IPS-20b (cell line): ENCODE data around the gene HDAC7.

ENCODE experiments used
- H3K27ac ChIP-seq: one replicate; pipeline ENCODE4 v1.5.1; 2013; ENCODE audit warnings: low read length
- H3K27me3 ChIP-seq: 2 replicates; pipeline ENCODE4 v1.6.1; 2013; ENCODE audit warnings: mild to moderate bottlenecking, low read length, inconsistent platforms; ENCODE audit not compliant: insufficient read depth
- H3K36me3 ChIP-seq: 2 replicates; pipeline ENCODE4 v1.6.1; 2013; ENCODE audit warnings: low read depth, mild to moderate bottlenecking, inconsistent platforms, low read length, moderate library complexity; ENCODE audit not compliant: insufficient read depth
- H3K4me1 ChIP-seq: 2 replicates; pipeline ENCODE4 v1.6.1; 2013; ENCODE audit warnings: mild to moderate bottlenecking, control low read depth, inconsistent platforms, low read length, moderate library complexity; ENCODE audit not compliant: insufficient read depth
- H3K4me3 ChIP-seq: 2 replicates; pipeline ENCODE4 v1.5.1; 2013; ENCODE audit warnings: mild to moderate bottlenecking, low read length, inconsistent platforms
- H3K9ac ChIP-seq: 2 replicates; pipeline ENCODE4 v1.6.1; 2013; ENCODE audit warnings: low read depth, mild to moderate bottlenecking, inconsistent platforms, low read length, moderate library complexity
- H3K9me3 ChIP-seq: 2 replicates; pipeline ENCODE4 v1.6.1; 2013; ENCODE audit warnings: mild to moderate bottlenecking, low read depth, low read length, inconsistent platforms; ENCODE audit not compliant: insufficient read depth

The HDAC7 gene

GRCh38 chr12:47772094-47772660 lies 47.5 kb downstream of the HDAC7 start:
- Histone ChIP-seq H3K9ac (no peak overlapping the region; the same call in 1 of the 2 replicates), H3K27ac (no peak overlapping the region), H3K4me3 (peak overlapping the region; percentile 55), H3K9me3 (no peaks in the 10 kb centered on the region), H3K27me3 (peaks cover 30% of the 10 kb centered on the region), H3K4me1 (peaks cover 23% of the 10 kb centered on the region), H3K36me3 (no peaks in the 10 kb centered on the region)

GRCh38 chr12:47771304-47771703 lies 48.4 kb downstream of the HDAC7 start:
- H3K4me1 ChIP-seq: peaks cover 23% of the 10 kb centered on the region
- H3K27ac ChIP-seq: no peak overlapping the region
- no peaks in the 10 kb centered on the region for H3K36me3 ChIP-seq
- H3K9me3 ChIP-seq: no peaks in the 10 kb centered on the region
- H3K27me3 ChIP-seq: peaks cover 30% of the 10 kb centered on the region
- H3K9ac ChIP-seq: no peak overlapping the region
- no peak overlapping the region for H3K4me3 ChIP-seq

GRCh38 chr12:47770086-47770726 lies 49.5 kb downstream of the HDAC7 start:
- Histone ChIP-seq H3K4me3 (no peak overlapping the region), H3K36me3 (no peaks in the 10 kb centered on the region), H3K27ac (no peak overlapping the region), H3K4me1 (peaks cover 23% of the 10 kb centered on the region), H3K9ac (no peak overlapping the region), H3K9me3 (no peaks in the 10 kb centered on the region), H3K27me3 (peaks cover 28% of the 10 kb centered on the region)

GRCh38 chr12:47769234-47770085 lies 50.2 kb downstream of the HDAC7 start:
- H3K4me3 ChIP-seq: no peak overlapping the region
- H3K27ac ChIP-seq: no peak overlapping the region
- no peaks in the 10 kb centered on the region for H3K36me3 ChIP-seq
- no peaks in the 10 kb centered on the region for H3K9me3 ChIP-seq
- no peak overlapping the region for H3K9ac ChIP-seq
- H3K4me1 ChIP-seq: peaks cover 23% of the 10 kb centered on the region
- peaks cover 22% of the 10 kb centered on the region for H3K27me3 ChIP-seq

GRCh38 chr12:47768323-47768811 lies 51.3 kb downstream of the HDAC7 start:
- H3K27ac ChIP-seq: no peak overlapping the region

GRCh38 chr12:47767216-47767724 lies 52.4 kb downstream of the HDAC7 start:
- H3K9me3 ChIP-seq: no peaks in the 10 kb centered on the region
- peaks cover 19% of the 10 kb centered on the region for H3K4me1 ChIP-seq
- no peak overlapping the region for H3K4me3 ChIP-seq
- H3K27me3 ChIP-seq: peaks cover 6% of the 10 kb centered on the region
- no peak overlapping the region for H3K27ac ChIP-seq
- H3K36me3 ChIP-seq: no peaks in the 10 kb centered on the region
- no peak overlapping the region for H3K9ac ChIP-seq

More at GRCh38 chr12:47768323-47768811, 51.3 kb downstream of the HDAC7 start:
- peaks cover 11% of the 10 kb centered on the region for H3K27me3 ChIP-seq
- H3K9ac ChIP-seq: no peak overlapping the region
- H3K9me3 ChIP-seq: no peaks in the 10 kb centered on the region
- no peak overlapping the region for H3K4me3 ChIP-seq
- peaks cover 23% of the 10 kb centered on the region for H3K4me1 ChIP-seq
- no peaks in the 10 kb centered on the region for H3K36me3 ChIP-seq

GRCh38 chr12:47766502-47767215 lies 53.0 kb downstream of the HDAC7 start:
- Histone ChIP-seq H3K9ac (no peak overlapping the region), H3K4me1 (peaks cover 18% of the 10 kb centered on the region), H3K36me3 (no peaks in the 10 kb centered on the region), H3K27me3 (peaks cover under 1% of the 10 kb centered on the region; the same call in 1 of the 2 replicates), H3K27ac (no peak overlapping the region), H3K4me3 (no peak overlapping the region), H3K9me3 (no peaks in the 10 kb centered on the region)

- Histone ChIP-seq H3K27me3 (peaks cover 10% of the 10 kb centered on the region; the same call in 1 of the 2 replicates), H3K4me1 (peaks cover 11% of the 10 kb centered on the region), H3K9ac (no peak overlapping the region), H3K9me3 (no peaks in the 10 kb centered on the region), H3K36me3 (no peaks in the 10 kb centered on the region), H3K27ac (no peak overlapping the region), H3K4me3 (no peak overlapping the region)
Observed at GRCh38 chr12:47763481-47764346, 56.0 kb downstream of the HDAC7 start.

GRCh38 chr12:47762850-47763465 lies 56.7 kb downstream of the HDAC7 start:
- Histone ChIP-seq H3K27ac (no peak overlapping the region), H3K4me3 (no peak overlapping the region), H3K27me3 (peaks cover 11% of the 10 kb centered on the region; the same call in 1 of the 2 replicates), H3K4me1 (peaks cover 10% of the 10 kb centered on the region), H3K9me3 (no peaks in the 10 kb centered on the region), H3K36me3 (no peaks in the 10 kb centered on the region), H3K9ac (no peak overlapping the region)
